Measurements from ENCODE around the gene COX5A.

- TF ChIP-seq POLR2A (IDR thresholded peaks at IDR 0.05) (no peak), CTCF (IDR thresholded peaks at IDR 0.05) (peak; percentile 94 to 100 (median 99))
Observed at GRCh38 chr15:74950078-74950908, 12.4 kb upstream of the COX5A start.
